LNCAP (cell line): ENCODE measurements around the gene HPS6.

ENCODE experiments used
- CTCF ChIP-seq: fragments of 450-650 bp; IDR thresholded peaks from 2 replicates; pipeline ENCODE4 v1.5.1; 2017; ENCODE audit warnings: mild to moderate bottlenecking

HPS6 gene

GRCh38 chr10:102086196-102086595, 21.0 kb downstream of the HPS6 start:
- TF ChIP-seq CTCF, result no peak

- TF ChIP-seq CTCF, result no peak
Measured at GRCh38 chr10:102090772-102091171, 25.6 kb downstream of the HPS6 start.

GRCh38 chr10:102096449-102096848, 31.3 kb downstream of the HPS6 start:
- no peak for TF ChIP-seq CTCF

GRCh38 chr10:102101152-102101551, 36.0 kb downstream of the HPS6 start:
- TF ChIP-seq CTCF, result no peak; the same call in 1 of the 2 replicates

- no peak for TF ChIP-seq CTCF
Measured at GRCh38 chr10:102102421-102102820, 37.3 kb downstream of the HPS6 start.

GRCh38 chr10:102106998-102107397, 41.8 kb downstream of the HPS6 start:
- no peak for TF ChIP-seq CTCF

- TF ChIP-seq CTCF, result no peak
Measured at GRCh38 chr10:102109166-102110116, 44.3 kb downstream of the HPS6 start.
